Stimulated activated effector memory CD8-positive, alpha-beta T cell treated with anti-CD3 and anti-CD28 coated beads, Interleukin-12 subunit alpha, Interleukin-12 subunit beta, amount 100 ng/mL, for 72 hours (primary cell): ENCODE data around the gene SHANK2.

ENCODE experiments used
- ATAC-seq: fragments of 150-1000 bp; cut with Tn5 transposase; 2 replicates; pipeline ENCODE4 v1.10.0; 2021
- DNase-seq, 2 donors: peaks; one replicate each; pipeline ENCODE4 v3.0.0; 2021 to 2022; ENCODE audit warnings: low spot score in 2 of 2
- H3K27ac Mint-ChIP-seq: one replicate; pipeline ENCODE4 v1.8.0; 2022; ENCODE audit warnings: mild to moderate bottlenecking, mixed read lengths
- H3K36me3 Mint-ChIP-seq: one replicate; pipeline ENCODE4 v1.8.0; 2022; ENCODE audit warnings: mild to moderate bottlenecking, mixed read lengths
- H3K4me1 Mint-ChIP-seq: one replicate; pipeline ENCODE4 v1.8.0; 2022; ENCODE audit warnings: mixed read lengths
- H3K4me3 Mint-ChIP-seq: one replicate; pipeline ENCODE4 v1.8.0; 2022; ENCODE audit warnings: mild to moderate bottlenecking, mixed read lengths
- H3K9me3 Mint-ChIP-seq: one replicate; pipeline ENCODE4 v1.8.0; 2022; ENCODE audit warnings: mixed read lengths

Gene SHANK2

DNA sequence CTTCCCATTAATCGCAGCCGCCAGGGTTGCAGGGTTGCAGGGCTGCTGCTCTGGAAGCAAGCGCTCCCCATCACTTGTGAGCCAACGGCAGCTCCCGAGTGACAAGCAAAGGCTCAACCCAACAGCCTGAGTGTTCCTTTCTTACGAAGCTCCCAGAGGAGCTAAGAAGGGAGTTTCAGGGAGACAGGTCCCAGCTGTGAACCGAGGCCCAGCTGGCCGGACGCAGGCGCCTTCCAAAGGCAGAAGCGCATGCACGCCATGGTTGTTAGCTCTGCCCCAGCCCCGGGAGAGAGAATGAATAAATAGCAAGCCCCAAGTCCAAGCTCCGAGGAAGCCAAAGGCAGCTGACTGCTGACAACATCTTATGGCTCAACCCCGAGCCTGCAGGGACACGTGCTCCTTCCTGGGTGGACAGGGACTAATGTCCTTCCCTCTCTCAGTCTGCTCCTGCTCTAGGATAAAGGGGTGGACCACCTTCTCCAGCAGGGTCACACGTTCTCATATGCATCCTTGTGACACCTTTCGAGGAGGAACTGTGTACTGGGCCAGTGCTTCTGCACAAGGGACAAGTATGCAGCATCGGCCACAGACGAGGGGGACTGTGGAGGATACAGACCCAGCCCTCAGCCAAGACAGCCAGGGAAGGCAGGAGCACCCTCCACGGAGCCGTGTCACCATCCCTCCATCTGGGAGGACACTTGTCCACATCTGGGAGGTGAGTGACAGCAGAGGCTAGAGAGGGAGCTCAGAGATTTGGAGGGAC lies 29.9 kb downstream of the SHANK2 start:
- ATAC-seq = no peak
- no peak overlapping the region for H3K4me3 Mint-ChIP-seq
- DNase-seq = no peak
- no peaks in the 10 kb centered on the region for H3K36me3 Mint-ChIP-seq
- peaks cover 13% of the 10 kb centered on the region for H3K9me3 Mint-ChIP-seq
- no peak overlapping the region for H3K27ac Mint-ChIP-seq
- no peaks in the 10 kb centered on the region for H3K4me1 Mint-ChIP-seq

DNA sequence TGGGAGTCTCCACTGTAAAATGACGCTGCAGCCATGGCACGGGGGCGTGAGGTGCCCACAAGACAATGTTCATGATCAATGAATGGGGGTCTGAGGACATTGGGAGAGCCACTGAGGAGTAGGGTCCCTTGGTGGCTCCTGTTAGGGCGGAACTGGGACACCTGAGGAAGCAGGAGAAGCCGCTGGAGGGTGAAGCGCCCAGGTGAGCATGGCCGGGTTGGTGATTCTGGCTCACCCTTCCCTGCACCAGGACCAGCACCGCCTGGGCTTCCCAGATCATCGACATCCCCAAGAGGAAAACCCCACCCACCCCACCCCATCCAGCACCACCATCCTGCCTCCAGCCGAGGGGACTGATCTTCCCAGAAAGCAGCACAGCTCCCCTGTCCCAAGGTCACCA lies 30.6 kb downstream of the SHANK2 start:
- Mint-ChIP-seq H3K4me3 (no peak overlapping the region), H3K36me3 (no peaks in the 10 kb centered on the region), H3K27ac (no peak overlapping the region), H3K9me3 (peaks cover 6% of the 10 kb centered on the region), H3K4me1 (no peaks in the 10 kb centered on the region)
- ATAC-seq (no peak), DNase-seq (no peak)

DNA sequence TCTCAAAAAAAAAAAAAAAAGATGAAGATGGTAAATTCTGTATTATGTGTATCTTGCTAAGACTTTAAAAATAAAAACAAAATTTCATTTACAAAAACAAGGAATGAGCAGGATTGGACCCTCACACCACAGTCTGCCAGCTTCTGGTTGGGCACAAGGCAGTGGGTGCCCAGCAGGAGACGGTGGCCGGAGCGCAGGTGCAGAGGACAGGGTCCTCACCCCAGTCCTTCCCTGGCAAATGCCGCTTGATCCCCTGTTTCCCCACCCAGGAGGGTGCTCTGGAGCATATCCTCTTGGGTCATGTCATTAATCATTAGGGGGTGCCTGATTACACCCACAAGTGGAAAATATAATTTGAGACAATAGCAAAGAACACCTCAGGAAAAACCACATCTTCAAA lies 31.2 kb downstream of the SHANK2 start:
- Mint-ChIP-seq H3K4me3 (no peak overlapping the region), H3K36me3 (no peaks in the 10 kb centered on the region), H3K27ac (no peak overlapping the region), H3K4me1 (no peaks in the 10 kb centered on the region), H3K9me3 (peaks cover 4% of the 10 kb centered on the region)
- ATAC-seq (no peak), DNase-seq (no peak)

DNA sequence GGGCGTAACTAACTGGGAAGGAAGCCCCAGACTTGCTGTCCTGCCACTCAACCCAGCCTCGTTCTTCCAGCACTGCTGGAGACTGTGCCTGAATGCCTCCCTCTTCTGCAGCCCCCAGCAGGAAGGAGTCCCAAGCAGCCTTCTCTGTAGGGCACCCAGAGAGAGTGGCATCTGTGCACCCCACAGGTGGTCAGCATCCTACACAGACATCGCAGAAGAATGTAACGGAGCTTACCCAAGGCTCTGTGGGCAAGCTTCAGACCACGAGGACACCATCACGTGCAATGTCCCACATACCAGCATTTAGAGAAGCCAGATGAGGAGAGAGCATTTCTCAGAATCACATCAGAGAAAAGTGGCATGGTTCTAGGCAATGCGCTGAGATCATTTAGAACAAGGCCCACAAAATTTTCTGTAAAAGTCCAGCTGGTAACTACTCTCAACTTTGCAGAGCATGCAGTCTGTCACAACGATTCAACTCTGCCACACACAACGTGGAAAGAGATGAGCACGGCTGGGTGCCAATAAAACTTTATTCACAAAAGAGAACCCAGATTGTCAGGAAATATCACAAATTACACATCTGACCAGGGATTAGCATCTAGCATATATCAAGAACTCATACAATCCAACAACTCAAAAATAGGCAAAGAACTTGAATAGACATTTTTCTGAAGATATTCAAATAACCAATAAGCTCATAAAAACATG lies 33.4 kb downstream of the SHANK2 start:
- Mint-ChIP-seq H3K4me3 (no peak overlapping the region), H3K36me3 (no peaks in the 10 kb centered on the region), H3K9me3 (no peaks in the 10 kb centered on the region), H3K4me1 (no peaks in the 10 kb centered on the region), H3K27ac (no peak overlapping the region)
- ATAC-seq (no peak), DNase-seq (no peak)

DNA sequence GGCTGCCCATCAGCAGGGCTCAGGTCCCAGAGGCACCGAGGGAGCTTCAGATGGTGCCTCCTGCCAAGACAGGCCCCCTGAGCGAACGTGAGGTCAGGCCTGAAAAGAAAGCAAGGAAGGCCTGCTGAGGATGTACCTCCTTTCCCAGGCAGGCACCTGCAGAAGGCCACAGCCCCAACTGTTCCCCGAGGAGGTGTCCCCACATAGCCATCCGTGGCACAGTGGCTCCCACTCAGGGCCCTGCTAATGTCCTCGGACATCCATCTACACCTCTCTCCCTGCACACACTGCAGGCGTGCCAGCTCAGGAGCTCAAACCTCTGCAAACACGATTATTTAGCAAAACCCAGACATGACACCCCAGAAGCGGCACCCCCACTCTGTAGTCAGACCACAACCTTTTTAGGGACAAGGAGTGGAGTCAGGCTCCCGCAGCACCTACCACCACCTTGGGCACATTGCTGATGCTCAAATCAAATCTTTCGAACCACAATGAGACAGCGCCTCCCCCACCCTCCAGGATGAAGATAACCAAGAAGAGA lies 36.9 kb downstream of the SHANK2 start:
- Mint-ChIP-seq H3K27ac (no peak overlapping the region), H3K9me3 (no peaks in the 10 kb centered on the region), H3K4me1 (no peaks in the 10 kb centered on the region), H3K36me3 (no peaks in the 10 kb centered on the region), H3K4me3 (no peak overlapping the region)
- ATAC-seq (no peak), DNase-seq (no peak)

DNA sequence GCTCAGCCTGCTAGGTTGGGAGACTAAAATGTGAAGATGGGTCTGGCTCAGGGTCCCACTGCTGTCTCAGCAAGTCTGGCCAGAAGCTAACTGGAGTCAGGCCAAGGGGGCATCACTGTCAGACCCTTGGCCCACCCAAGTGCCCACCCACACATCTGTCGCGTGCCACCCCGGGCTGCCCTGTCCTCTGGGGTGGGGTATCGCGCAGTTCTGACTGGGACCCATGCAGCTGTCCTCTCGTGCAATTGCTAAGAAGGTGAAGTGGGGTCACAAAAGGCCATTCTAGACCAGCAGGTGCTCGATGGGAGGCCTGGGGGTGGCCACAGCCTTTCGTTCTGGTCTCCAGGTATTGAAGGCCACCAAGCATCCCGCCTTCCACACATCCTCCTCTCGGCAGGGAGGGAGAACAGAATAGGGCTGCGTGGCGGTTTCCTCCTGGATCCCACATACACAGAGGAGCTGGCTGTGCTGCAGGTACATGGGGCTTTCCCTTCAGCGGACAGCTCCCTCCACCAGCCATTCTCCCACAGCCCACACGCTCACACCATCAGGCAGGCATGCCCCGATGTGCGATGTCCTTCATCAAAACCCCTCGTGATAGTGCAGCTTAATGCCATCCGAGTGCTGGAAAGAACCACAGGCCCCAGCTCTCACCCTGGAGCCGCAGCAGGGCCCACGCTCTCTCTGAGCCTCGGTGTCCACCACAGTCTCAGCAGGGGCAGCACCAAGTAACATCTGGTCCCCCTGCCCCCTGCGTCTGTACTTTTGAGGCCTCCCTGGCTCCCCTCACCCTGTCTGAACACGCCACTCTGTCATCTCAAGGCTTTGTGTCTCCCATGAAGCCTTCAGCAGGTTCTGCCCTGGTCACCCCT lies 37.6 kb downstream of the SHANK2 start:
- Mint-ChIP-seq H3K36me3 (no peaks in the 10 kb centered on the region), H3K27ac (no peak overlapping the region), H3K4me1 (no peaks in the 10 kb centered on the region), H3K4me3 (no peak overlapping the region), H3K9me3 (no peaks in the 10 kb centered on the region)
- ATAC-seq (peak; percentile 33), DNase-seq (no peak)

DNA sequence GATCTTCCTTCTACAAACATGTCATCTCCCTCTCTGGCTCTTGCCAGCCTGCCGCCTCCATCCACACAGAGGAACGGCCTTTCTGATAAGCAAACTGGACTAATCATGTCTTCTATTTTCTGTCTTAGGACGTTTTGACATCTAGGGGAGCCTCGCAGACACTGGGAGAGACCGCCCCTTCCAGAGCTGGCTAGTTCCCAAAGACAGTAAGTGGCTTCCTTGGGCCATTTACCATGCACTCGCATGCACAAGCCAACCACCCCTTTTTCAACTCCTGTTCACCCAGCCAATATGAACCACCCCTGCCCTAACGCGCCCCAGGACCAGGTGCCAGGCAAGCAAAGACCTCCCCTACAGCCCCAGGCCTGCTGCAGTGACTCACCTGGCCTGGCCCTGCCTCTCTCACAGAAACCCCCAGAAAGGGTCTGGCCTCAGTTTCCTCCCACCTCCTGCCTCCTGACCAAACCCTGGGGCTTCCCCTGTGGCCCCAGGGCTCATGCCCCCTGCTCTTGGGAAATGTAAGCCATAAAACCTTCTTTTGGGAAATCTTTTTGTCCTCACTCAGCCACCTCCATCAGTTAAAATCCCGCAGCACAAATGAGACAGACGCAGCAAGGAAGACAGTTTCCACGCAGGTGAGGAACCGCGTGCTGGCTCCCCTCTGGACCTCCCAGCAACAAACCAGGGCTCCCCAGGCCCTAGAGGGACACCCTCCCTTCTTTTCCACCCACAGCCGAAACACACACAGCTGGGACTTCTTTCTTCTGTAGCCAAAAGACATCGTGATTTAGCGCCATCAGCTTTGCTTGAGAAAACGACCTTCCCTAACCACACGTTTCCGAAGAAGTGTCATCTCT lies 38.5 kb downstream of the SHANK2 start:
- Mint-ChIP-seq H3K4me1 (no peaks in the 10 kb centered on the region), H3K4me3 (no peak overlapping the region)

DNA sequence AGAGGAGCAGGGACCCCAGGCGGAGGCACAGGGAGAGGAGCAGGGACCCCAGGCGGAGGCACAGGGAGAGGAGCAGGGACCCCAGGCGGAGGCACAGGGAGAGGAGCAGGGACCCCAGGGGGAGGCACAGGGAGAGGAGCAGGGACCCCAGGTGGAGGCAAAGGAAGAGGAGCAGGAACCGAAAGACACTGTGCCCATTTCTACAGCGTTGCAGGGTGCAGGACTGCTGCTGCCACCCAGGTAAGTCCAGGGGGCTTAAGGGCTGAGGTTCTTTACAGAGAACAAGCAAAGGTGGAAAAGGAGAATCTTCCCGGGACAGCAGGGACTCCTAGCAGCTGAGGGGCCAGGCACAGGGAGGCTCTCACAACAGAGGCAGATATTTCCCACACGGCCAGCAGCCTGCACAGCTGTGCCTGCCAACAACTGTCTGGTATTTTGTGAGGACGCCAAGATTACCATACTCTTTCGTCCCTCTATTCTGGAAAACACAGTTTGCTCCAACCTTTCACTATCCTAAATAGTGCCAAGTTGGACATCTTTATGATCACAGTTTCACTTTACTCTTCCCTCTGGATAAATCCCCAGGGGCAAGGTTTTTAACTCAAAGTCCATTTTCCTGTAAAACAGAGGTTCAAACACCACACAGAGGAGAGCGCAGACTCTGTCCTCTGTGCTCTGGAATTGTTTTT lies 39.4 kb downstream of the SHANK2 start:
- H3K36me3 Mint-ChIP-seq = no peaks in the 10 kb centered on the region
- no peak for DNase-seq
- no peak overlapping the region for H3K4me3 Mint-ChIP-seq
- ATAC-seq = no peak
- no peak overlapping the region for H3K27ac Mint-ChIP-seq
- no peaks in the 10 kb centered on the region for H3K9me3 Mint-ChIP-seq
- no peaks in the 10 kb centered on the region for H3K4me1 Mint-ChIP-seq

More for the DNA sequence above, 38.5 kb downstream of the SHANK2 start:
- ATAC-seq (no peak), DNase-seq (no peak)
- Mint-ChIP-seq H3K27ac (no peak overlapping the region), H3K9me3 (no peaks in the 10 kb centered on the region), H3K36me3 (no peaks in the 10 kb centered on the region)

DNA sequence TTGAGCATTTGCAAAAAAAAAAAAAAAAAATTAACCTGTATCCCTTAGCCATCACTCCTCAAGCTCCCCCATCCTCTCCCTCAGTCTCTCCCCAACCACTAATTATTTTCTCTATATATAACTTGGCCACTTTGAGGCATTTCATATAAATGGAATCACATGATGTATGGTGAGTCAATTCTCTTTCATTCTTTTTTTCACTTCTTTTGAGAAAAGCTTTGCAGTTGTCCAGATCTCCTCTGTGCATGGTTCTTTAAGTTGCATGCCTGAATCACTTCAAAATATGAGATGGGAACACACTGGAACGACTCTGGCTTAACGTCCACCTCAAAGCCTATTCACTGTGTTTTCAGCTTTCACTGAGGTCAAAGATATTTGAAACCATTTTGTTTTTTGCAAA lies 40.7 kb downstream of the SHANK2 start:
- Mint-ChIP-seq H3K36me3 (no peaks in the 10 kb centered on the region), H3K27ac (no peak overlapping the region), H3K4me3 (no peak overlapping the region), H3K9me3 (no peaks in the 10 kb centered on the region), H3K4me1 (no peaks in the 10 kb centered on the region)
- ATAC-seq = no peak
- DNase-seq = no peak

DNA sequence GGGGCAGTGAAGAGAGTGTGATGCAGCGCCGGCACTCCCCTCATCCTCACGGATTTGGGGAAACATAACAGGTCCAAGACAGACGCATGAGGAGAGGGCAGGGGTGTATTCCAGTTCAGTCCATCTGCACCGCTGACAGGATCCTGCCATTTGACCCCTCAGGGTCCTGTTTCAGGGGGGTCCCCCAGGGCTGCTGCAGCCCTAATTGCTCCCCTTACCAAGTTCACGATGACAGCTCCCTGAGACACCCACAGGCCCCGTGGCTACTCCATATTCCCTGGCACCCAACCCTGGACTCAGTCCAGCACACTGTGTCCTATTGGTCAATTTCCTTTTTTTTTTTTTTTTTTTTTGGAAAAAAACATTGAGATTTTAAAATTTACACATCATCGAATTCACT lies 41.5 kb downstream of the SHANK2 start:
- ATAC-seq (no peak), DNase-seq (no peak)
- H3K9me3 Mint-ChIP-seq = no peaks in the 10 kb centered on the region
- no peak overlapping the region for H3K4me3 Mint-ChIP-seq
- no peaks in the 10 kb centered on the region for H3K4me1 Mint-ChIP-seq
- no peak overlapping the region for H3K27ac Mint-ChIP-seq
- no peaks in the 10 kb centered on the region for H3K36me3 Mint-ChIP-seq

DNA sequence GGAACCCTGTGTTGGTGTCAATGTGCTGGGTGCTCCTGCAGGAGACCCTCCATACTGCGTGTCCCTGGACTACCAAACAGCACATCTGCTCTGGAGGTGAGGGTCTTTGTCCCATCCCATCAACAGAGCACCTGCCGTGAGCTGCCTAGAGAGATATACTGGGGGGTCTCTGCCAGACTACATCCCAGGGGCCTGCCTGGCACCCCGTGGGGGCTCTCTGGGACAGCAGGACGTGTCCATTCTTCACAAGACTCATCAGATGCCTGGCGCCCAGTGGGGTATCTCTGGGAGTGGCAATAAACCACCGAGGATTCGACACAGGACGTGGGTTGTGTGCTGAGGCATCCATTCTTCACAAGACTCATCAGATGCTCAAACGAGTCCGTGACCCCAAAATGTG lies 42.7 kb downstream of the SHANK2 start:
- DNase-seq = no peak
- H3K4me3 Mint-ChIP-seq = no peak overlapping the region
- no peak for ATAC-seq
- H3K27ac Mint-ChIP-seq = no peak overlapping the region
- H3K36me3 Mint-ChIP-seq = no peaks in the 10 kb centered on the region
- no peaks in the 10 kb centered on the region for H3K4me1 Mint-ChIP-seq
- H3K9me3 Mint-ChIP-seq = no peaks in the 10 kb centered on the region

DNA sequence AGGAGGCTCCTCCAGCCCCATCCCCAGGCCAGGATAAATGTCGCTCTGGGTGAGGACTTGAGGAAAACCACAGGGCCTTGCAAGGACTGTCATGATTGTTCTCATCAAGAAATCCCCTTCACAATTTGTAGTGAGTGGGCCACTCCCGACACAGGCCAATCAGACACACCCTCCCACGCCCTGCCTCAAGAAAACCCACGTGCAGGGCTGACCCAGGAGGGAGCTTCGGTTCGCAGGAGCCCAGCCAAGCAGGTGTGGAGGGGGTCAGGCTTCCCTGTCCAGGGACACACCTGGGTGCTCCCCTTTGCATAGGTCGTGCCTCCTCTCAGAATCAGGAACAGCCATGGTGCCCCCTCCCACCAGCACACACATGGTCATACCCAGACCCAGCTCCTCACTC lies 43.2 kb downstream of the SHANK2 start:
- Mint-ChIP-seq H3K4me1 (no peaks in the 10 kb centered on the region), H3K9me3 (no peaks in the 10 kb centered on the region), H3K27ac (no peak overlapping the region), H3K4me3 (no peak overlapping the region), H3K36me3 (no peaks in the 10 kb centered on the region)
- ATAC-seq (no peak), DNase-seq (no peak)

DNA sequence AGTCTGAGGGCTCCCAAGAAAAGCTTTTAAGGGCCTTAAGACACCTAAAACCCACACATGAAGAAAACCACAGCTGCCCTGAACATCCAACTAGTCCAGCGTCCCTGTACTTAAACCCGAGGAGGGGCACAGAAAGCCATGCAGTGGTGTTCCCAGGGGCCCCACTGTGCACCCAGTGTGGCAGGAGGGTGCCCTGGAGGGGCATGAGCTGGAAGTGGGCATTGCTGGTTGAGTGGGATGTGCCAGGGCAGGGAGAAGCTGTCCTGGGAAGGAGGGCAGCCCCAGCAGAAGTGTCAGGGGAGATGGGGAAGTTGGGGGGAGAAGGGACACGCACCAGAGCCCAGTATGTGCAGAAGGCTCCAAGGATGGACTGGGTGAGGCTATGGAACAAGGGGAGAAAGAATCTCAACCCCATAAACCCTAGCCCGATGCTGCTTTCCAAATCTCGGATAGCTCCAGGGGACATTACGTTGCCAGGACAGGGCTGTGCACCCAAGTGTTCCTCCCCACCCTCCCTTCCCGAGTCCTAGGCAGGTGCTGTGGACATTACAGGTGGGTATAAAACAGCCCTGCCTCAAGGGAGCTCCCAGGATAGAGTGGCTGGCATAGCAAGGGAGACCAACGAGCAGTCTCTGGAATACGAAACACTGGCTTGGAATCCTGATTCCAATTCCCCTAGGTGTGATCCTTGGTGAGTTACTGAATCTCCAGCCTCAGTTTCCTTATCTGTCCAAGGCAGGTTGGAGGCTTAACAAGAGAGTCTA lies 44.2 kb downstream of the SHANK2 start:
- Mint-ChIP-seq H3K27ac (no peak overlapping the region), H3K36me3 (no peaks in the 10 kb centered on the region), H3K4me3 (no peak overlapping the region), H3K9me3 (no peaks in the 10 kb centered on the region), H3K4me1 (no peaks in the 10 kb centered on the region)
- no peak for ATAC-seq
- DNase-seq = no peak

DNA sequence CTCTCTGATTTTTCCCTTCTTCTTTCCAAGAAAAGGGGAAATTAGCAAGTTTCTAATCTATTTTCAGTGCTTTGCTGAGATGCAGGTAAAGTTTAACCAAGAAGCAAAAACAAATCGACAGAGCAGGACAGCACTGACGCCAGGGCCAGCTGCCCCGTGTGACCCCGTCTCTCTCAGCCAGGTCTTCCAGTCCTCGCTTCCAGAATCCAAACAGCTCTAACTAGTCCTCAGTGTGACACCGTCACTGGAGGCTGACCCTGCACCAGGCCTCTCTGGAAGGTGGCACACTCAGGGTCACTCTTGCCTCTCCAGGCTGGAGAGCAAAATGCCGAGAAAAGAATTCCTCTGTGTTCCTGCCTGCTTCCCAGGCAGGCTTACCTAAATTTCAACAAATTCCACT lies 44.8 kb downstream of the SHANK2 start:
- H3K36me3 Mint-ChIP-seq = no peaks in the 10 kb centered on the region
- H3K27ac Mint-ChIP-seq = no peak overlapping the region
- H3K9me3 Mint-ChIP-seq = no peaks in the 10 kb centered on the region
- no peak for ATAC-seq
- no peak for DNase-seq
- H3K4me1 Mint-ChIP-seq = no peaks in the 10 kb centered on the region
- H3K4me3 Mint-ChIP-seq = no peak overlapping the region
